Mesothelial cell of epicardium (in vitro differentiated cells): ENCODE measurements around the gene GNPTAB. TPM values are rescaled to one million over a fixed set of nuclear protein-coding genes. Genes with fewer than 3 reads are reported as not detected.
"Not testable (repeated sequence)": the region's sequence is repeated elsewhere in the genome, so short reads cannot be mapped to it uniquely, and the experiment has no call there.

ENCODE experiments used
- DNase-seq, 2 experiments: peaks; one replicate each; pipeline ENCODE4 v3.0.0; 2021; ENCODE audit warnings: low spot score in 2 of 2; ENCODE audit not compliant: unreplicated experiment in 2 of 2
- H3K27ac Mint-ChIP-seq: 2 replicates; pipeline ENCODE4 v1.8.0; 2021; ENCODE audit warnings: mixed read lengths
- H3K27me3 Mint-ChIP-seq: 2 replicates; pipeline ENCODE4 v1.8.0; 2021; ENCODE audit warnings: low read depth, mixed read lengths
- H3K36me3 Mint-ChIP-seq: 2 replicates; pipeline ENCODE4 v1.8.0; 2021; ENCODE audit warnings: mixed read lengths
- H3K4me1 Mint-ChIP-seq: 2 replicates; pipeline ENCODE4 v1.8.0; 2021; ENCODE audit warnings: mixed read lengths
- H3K4me3 Mint-ChIP-seq: 2 replicates; pipeline ENCODE4 v1.8.0; 2021; ENCODE audit warnings: mild to moderate bottlenecking, moderate library complexity, mixed read lengths
- H3K9me3 Mint-ChIP-seq: 2 replicates; pipeline ENCODE4 v1.8.0; 2021; ENCODE audit warnings: mixed read lengths
- CTCF ChIP-seq: fragments of 200-600 bp; sonication (generic); IDR thresholded peaks from one replicate; pipeline ENCODE4 v1.5.0; 2021; ENCODE audit warnings: antibody characterized with exemption; ENCODE audit not compliant: unreplicated experiment
- total RNA-seq: library from RNA; stranded (reverse); gene quantifications from 3 replicates; pipeline ENCODE4 v1.2.1, GENCODE V29; 2021

Gene GNPTAB
- total RNA-seq, 1 donor from 2014 or later, result 35.9 TPM

- peaks cover 11% of the 10 kb centered on the region for H3K4me1 Mint-ChIP-seq
Observed at GRCh38 chr12:101823039-101823438, 7.7 kb downstream of the GNPTAB start.

GRCh38 chr12:101819467-101819866, 11.3 kb downstream of the GNPTAB start:
- H3K4me3 Mint-ChIP-seq, result no peak overlapping the region
- H3K4me1 Mint-ChIP-seq, result peaks cover 3% of the 10 kb centered on the region
- DNase-seq, result no peak
- H3K9me3 Mint-ChIP-seq, result peaks cover 19% of the 10 kb centered on the region
- peaks cover 10% of the 10 kb centered on the region for H3K36me3 Mint-ChIP-seq
- H3K27me3 Mint-ChIP-seq, result no peaks in the 10 kb centered on the region
- TF ChIP-seq CTCF, result no peak
- H3K27ac Mint-ChIP-seq, result no peak overlapping the region

More at GRCh38 chr12:101823039-101823438, 7.7 kb downstream of the GNPTAB start:
- Mint-ChIP-seq H3K27me3 (no peaks in the 10 kb centered on the region), H3K27ac (no peak overlapping the region), H3K4me3 (no peak overlapping the region), H3K36me3 (peaks cover 5% of the 10 kb centered on the region), H3K9me3 (peaks cover 5% of the 10 kb centered on the region)
- TF ChIP-seq CTCF, result no peak
- no peak for DNase-seq

- not testable (repeated sequence) for H3K4me3 Mint-ChIP-seq, H3K27me3 Mint-ChIP-seq, H3K27ac Mint-ChIP-seq
Observed at GRCh38 chr12:101818689-101819088, 12.1 kb downstream of the GNPTAB start.

GRCh38 chr12:101813117-101813516, 17.6 kb downstream of the GNPTAB start:
- H3K27me3 Mint-ChIP-seq, result no peaks in the 10 kb centered on the region
- H3K27ac Mint-ChIP-seq, result no peak overlapping the region
- DNase-seq, result no peak
- H3K36me3 Mint-ChIP-seq, result peaks cover 10% of the 10 kb centered on the region
- no peaks in the 10 kb centered on the region for H3K4me1 Mint-ChIP-seq
- peaks cover 14% of the 10 kb centered on the region for H3K9me3 Mint-ChIP-seq
- no peak for TF ChIP-seq CTCF
- no peak overlapping the region for H3K4me3 Mint-ChIP-seq

More at GRCh38 chr12:101818689-101819088, 12.1 kb downstream of the GNPTAB start:
- not testable (repeated sequence) for DNase-seq, H3K36me3 Mint-ChIP-seq, H3K4me1 Mint-ChIP-seq
- H3K9me3 Mint-ChIP-seq, result peaks cover 19% of the 10 kb centered on the region

GRCh38 chr12:101812716-101813115, 18.0 kb downstream of the GNPTAB start:
- not testable (repeated sequence) for H3K36me3 Mint-ChIP-seq, H3K27ac Mint-ChIP-seq, H3K4me3 Mint-ChIP-seq, DNase-seq, H3K4me1 Mint-ChIP-seq, H3K27me3 Mint-ChIP-seq
- H3K9me3 Mint-ChIP-seq, result peaks cover 14% of the 10 kb centered on the region

GRCh38 chr12:101811342-101811741, 19.4 kb downstream of the GNPTAB start:
- not testable (repeated sequence) for DNase-seq, H3K9me3 Mint-ChIP-seq, H3K4me1 Mint-ChIP-seq, H3K27me3 Mint-ChIP-seq, H3K4me3 Mint-ChIP-seq, H3K27ac Mint-ChIP-seq, H3K36me3 Mint-ChIP-seq

GRCh38 chr12:101809208-101809607, 21.6 kb downstream of the GNPTAB start:
- TF ChIP-seq CTCF, result no peak
- H3K27ac Mint-ChIP-seq, result no peak overlapping the region
- H3K4me3 Mint-ChIP-seq, result no peak overlapping the region
- no peaks in the 10 kb centered on the region for H3K4me1 Mint-ChIP-seq
- peaks cover 6% of the 10 kb centered on the region for H3K36me3 Mint-ChIP-seq
- H3K9me3 Mint-ChIP-seq, result no peaks in the 10 kb centered on the region
- no peak for DNase-seq
- H3K27me3 Mint-ChIP-seq, result no peaks in the 10 kb centered on the region
